ENCODE measurements around the gene COX8C. TPM values are rescaled to one million over a fixed set of nuclear protein-coding genes. Genes with fewer than 3 reads are reported as not detected.

The COX8C gene
- total and polyA plus RNA-seq, 10 of the 15 experiments (the other 5 are each of a cell fraction or from before 2014, with no cell fraction given) = 0.15 to 0.20 TPM; not detected in 8

- Histone ChIP-seq H3K27ac (ENCODE audit: control insufficient read depth, insufficient read depth) (no peak overlapping the region), H3K9ac (ENCODE audit: control insufficient read depth, insufficient read depth, low read length) (no peak overlapping the region), H3K4me2 (ENCODE audit: control insufficient read depth, insufficient read depth) (no peak overlapping the region), H3K36me3 (ENCODE audit: control insufficient read depth in 2 of 2, insufficient read depth in 2 of 2, low read length in 1 of 2) (no peaks in the 10 kb centered on the region), H3K79me2 (ENCODE audit: control insufficient read depth, insufficient read depth, low read length) (peaks cover 15% of the 10 kb centered on the region), H4K20me1 (ENCODE audit: control insufficient read depth, insufficient read depth) (no peaks in the 10 kb centered on the region), H3K4me3 (no peak overlapping the region), H2AFZ (ENCODE audit: control insufficient read depth, low read depth, low read length) (no peak overlapping the region), H3K4me1 (ENCODE audit: control insufficient read depth, insufficient read depth, low read length) (no peaks in the 10 kb centered on the region), H3K9me3 (replicated peaks; ENCODE audit: control insufficient read depth, insufficient read depth, low read length) (peaks cover 10% of the 10 kb centered on the region; the same call in 2 of the 3 replicates), H3K27me3 (replicated peaks in 1 of 2; ENCODE audit: control insufficient read depth in 2 of 2, insufficient read depth in 2 of 2, low read length in 1 of 2) (no peaks in the 10 kb centered on the region)
- DNase-seq (ENCODE audit: low read depth, low spot score) = no peak
- CTCF ChIA-PET = interaction anchor here (0.8 to 1.6 kb wide), 6 partner anchors 39 to 224 kb away, joined by 3 read pairs; no protein-coding TSS in a partner anchor
- ATAC-seq = 0 out of 3 replicates have a peak, but pooled peaks have one; percentile 7
- no peak for FAIRE-seq
- POLR2A ChIA-PET = interaction anchor here (0.7 kb wide), 1 partner anchor 25 kb away, joined by 3 read pairs; no protein-coding TSS in a partner anchor
- intact Hi-C loops (cut with micrococcal nuclease; ENCODE audit: unreplicated experiment) (no loop called here), in situ Hi-C loops (cut with MboI) (no loop called here)
- TF ChIP-seq CTCF (IDR thresholded peaks at IDR 0.05 in 2 of 3, conservative IDR thresholded peaks at IDR 0.05 in 1 of 3; ENCODE audit: control insufficient read depth in 2 of 3, extremely low read depth in 1 of 3, insufficient read depth in 1 of 3, low read depth in 3 of 3, low read length in 3 of 3) (peak; percentile 10 to 21 (median 14); a peak in 2 of 6 replicates), RAD21 (IDR thresholded peaks at IDR 0.05; ENCODE audit: insufficient read depth, low read depth, low read length) (peak; percentile 32; the same call in 1 of the 2 replicates), PAX8 (IDR thresholded peaks at IDR 0.05) (no peak)
- BruUV-seq (replicated peaks) = no TSS peak
- WGBS (ENCODE audit: insufficient coverage, insufficient replicate concordance, low lambda C conversion rate, missing lambda C conversion rate) = 68% methylated on average over 4 of the region's 4 CpGs
- SMC1A ChIA-PET (ENCODE audit: uncharacterized antibody, unreplicated experiment) = interaction anchor here (1.0 to 1.7 kb wide), 5 partner anchors 14 to 130 kb away, joined by 3 read pairs; no protein-coding TSS in a partner anchor
- RAD21 ChIA-PET (ENCODE audit: unreplicated experiment) = interaction anchor here (1.1 kb wide), 1 partner anchor 224 kb away, joined by 5 read pairs; no protein-coding TSS in a partner anchor
Observed at GRCh38 chr14:93337143-93337753, 9.7 kb upstream of the COX8C start.

All from GM12878 (cell line).